COR-L47 (cell line): ENCODE results near the gene TXNL4B.
"Not testable (repeated sequence)": the region's sequence is repeated elsewhere in the genome, so short reads cannot be mapped to it uniquely, and the experiment has no call there.

ENCODE experiments used
- DNase-seq: peaks from one replicate; lab custom pipeline; 2025; lab: John Stamatoyannopoulos, UW

TXNL4B gene

DNA sequence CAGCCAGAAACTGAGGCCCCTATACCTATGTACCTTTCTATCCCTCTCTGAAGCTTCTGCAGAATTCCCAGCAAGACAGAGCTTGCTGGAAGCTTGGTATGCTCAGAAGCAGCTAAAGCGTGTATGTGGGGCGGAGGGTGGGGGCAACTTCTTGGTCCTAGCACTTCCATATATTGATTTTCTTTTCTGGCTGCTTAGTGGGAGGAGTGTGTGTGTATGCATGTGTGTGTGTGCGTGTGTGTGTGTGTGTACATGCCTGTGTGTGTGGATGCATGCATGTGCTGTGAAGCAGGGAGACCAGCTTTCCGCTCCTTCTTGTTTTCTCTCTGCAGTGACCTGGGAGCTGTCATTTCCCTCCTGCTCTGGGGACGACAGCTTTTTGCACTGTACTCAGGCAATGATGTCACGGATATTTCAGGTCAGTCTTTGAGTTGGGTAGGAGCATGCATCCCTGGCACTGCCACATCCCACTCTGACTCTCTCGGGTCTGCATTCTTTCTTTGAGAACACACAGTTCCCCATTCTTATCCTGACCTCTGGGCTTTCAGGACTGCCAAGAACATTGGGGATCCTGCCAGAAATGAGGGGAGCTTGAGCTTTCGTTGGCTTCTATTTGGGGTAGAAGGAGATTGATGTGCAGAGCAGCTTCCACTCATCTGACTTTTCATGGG is 19.7 kb downstream of the TXNL4B start:
- no peak for DNase-seq

DNA sequence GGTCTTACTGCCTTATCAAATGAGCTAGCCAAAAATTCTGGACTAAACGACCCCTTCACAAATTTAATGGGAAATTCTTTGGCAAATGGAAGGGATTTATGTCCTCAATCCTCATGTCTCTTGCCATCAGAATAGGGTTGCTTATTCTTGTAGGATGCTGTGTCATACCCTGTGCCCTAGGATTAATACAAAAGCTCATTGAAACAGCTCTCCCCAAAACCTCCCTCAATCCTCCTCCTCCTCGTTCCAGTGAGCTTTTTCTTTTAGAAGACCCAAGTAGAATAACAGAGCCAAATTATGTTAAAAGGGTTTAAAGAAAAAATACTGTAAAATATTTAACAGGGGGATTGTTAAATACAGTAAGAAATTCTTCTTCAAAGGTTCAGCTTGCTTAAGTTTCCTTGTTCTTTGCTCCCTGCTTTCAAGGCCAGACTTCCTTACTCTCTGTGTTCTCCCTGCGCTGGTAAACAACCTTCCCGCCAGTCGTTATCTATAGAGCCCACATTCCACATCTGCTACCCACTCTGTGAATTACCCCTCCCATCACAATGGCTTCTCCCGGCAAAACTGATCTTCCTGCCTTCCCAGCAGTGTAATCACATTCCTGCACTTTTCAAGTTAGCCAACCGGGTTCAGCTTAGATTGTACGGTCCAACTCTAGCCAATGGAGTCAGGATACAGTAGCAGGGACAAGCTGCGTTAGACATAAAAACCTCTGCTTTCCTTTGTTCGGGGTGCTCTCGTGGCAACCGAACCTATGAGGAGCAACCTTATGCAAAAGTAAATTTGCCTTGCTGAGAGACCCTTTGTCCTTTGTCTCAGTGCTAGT is 20.7 kb downstream of the TXNL4B start:
- no peak for DNase-seq

DNA sequence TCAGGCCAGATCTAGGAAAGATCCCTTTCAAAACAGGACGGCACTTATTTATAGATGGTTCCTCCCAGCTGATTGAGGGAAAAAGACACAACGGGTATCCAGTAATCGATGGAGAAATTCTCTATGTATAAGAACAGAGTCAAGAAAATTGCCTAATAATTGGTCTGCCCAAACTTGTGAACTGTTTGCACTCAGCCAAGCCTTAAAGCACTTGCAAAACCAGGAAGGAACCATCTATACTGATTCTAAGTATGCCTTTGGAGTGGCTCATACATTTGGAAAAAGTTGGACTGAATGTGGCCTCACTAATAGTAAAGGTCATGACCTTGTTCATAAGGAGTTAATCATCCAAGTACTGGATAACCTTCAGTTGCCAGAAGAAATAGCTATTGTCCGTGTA is 24.5 kb downstream of the TXNL4B start:
- no peak for DNase-seq

DNA sequence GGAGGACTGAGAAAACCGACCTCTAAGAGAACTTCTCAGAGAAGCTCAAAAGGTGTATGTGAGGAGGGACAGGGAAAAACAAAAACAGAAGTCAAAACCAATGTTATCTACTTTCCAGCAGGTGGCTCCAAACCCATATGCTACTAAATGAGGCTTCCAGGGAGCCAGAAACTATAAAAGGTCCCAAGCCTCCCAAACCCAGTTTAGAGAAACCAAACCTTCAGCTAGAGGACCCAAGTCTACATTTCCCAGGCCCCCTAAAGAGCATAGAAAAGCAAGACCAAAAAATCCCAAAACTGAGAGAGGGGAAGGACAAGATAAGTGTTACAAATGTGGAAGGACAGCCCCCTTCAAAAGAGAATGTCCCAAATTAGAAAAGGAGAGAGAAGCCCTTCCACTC is 26.7 kb downstream of the TXNL4B start:
- DNase-seq: no peak

DNA sequence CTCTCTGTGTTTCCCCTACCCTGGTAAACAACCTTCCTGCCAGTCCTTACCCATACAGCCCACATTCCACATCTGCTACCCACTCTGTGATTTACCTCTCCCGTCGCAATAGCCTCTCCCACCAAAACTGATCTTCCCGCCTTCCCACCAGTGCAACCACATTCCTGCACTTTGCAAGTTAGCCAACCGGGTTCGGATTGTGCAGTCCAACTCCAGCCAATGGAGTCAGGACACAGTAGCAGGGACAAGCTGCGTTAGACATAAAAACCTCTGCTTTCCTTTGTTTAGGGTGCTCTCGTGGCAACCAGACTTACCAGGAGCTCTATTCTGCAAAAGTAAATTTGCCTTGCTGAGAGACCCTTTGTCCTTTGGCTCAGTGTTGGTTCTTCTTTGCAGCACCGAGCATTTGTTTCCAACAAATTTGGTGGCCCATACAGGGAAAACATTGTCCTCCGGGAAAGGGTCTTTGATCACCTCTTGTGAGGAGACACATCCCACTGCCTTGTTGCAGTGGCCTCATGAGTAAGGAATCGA is 29.0 kb downstream of the TXNL4B start:
- no peak for DNase-seq

DNA sequence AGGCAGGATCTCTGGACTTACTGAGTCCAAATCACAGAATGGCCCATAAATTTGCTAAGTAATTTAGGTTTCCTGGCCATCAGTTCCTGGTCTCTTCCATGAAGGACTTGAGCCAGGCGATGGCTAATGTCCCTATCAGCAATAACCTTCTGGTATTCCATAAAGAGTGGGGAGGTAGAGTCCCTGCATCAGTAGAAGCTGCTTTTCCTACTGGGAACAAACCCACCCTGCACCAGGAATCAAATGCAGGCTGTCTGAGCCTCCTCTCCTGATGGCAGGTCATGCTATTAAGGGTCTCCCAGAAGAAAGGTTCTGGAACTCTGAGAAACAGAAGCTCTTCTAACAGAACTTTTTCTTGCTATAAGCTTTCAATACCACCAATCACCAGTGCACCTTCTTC is 31.9 kb downstream of the TXNL4B start:
- DNase-seq: no peak

DNA sequence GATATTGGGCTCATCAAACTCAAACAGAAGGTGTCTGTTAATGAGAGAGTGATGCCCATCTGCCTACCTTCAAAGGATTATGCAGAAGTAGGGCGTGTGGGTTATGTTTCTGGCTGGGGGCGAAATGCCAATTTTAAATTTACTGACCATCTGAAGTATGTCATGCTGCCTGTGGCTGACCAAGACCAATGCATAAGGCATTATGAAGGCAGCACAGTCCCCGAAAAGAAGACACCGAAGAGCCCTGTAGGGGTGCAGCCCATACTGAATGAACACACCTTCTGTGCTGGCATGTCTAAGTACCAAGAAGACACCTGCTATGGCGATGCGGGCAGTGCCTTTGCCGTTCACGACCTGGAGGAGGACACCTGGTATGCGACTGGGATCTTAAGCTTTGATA is 33.0 kb downstream of the TXNL4B start:
- no peak for DNase-seq

DNA sequence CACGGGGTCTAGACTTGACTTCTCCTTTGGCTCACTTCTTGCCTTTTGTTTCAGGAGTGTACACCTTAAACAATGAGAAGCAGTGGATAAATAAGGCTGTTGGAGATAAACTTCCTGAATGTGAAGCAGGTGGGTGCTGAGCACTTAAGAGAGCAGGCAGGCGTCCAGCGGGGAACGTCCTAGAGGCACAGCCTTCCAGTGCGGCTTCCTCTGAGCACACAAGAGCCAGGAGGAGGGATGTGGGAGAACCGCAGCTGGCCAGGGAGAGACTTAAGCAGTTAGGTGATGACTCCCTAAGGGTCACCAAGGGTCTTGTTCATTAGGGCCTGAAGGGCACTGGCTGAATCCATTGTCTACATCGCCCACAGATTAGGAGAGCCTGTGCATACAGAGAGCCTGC is 34.4 kb downstream of the TXNL4B start:
- DNase-seq: not testable (repeated sequence)

DNA sequence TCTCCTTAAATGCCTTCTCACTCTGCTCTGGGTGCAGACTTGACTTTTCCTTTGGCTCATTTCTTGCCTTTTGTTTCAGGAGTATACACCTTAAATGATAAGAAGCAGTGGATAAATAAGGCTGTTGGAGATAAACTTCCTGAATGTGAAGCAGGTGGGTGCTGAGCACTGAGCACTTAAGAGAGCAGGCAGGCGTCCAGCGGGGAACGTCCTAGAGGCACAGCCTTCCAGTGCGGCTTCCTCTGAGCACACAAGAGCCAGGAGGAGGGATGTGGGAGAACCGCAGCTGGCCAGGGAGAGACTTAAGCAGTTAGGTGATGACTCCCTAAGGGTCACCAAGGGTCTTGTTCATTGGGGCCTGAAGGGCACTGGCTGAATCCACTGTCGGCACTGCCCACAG is 36.1 kb downstream of the TXNL4B start:
- DNase-seq: not testable (repeated sequence)

DNA sequence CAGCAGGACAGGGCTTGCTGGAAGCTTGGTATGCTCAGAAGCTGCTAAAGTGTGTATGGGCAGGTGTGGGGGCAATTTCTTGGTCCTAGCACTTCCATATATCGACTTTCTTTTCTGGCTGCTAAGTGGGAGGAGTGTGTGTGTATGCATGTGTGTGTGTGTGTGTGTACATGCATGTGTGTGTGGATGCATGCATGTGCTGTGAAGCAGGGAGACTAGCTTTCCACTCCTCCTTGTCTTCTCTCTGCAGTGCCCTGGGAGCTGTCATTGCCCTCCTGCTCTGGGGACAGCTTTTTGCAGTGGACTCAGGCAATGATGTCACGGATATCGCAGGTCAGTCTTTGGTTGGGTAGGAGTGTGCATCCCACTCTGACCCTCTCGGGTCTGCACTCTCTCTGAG is 37.5 kb downstream of the TXNL4B start:
- DNase-seq: no peak

DNA sequence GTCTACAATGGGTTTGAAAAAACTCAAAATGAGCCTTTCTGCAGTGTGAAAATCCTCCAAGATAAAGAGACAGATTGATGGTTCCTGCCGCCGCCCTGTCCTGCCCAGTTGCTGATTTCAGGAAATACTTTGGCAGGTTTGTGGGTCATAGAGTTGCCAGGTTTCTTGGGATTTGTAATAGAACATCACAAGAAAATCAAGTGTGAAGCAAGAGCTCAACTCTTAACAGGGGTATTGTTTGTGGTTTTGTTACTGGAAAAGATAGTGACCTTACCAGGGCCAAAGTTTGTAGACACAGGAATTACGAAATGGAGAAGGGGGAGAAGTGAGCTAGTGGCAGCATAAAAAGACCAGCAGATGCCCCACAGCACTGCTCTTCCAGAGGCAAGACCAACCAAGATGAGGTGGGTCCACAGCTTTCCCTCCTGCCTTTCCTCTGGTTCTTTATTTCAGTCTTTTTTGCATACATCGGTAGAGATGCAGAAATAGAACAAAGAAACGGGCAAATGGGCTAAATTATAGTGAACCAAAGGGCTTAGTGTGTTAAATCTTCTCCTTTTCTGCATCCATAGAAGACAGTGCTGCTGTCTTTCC is 39.1 kb downstream of the TXNL4B start, which contains the start of gene HP:
HP (plus strand) TSS at position 252 of the 594 bp plus-strand sequence; CDS start at position 400, 148 bp downstream.
- DNase-seq: not testable (repeated sequence)

DNA sequence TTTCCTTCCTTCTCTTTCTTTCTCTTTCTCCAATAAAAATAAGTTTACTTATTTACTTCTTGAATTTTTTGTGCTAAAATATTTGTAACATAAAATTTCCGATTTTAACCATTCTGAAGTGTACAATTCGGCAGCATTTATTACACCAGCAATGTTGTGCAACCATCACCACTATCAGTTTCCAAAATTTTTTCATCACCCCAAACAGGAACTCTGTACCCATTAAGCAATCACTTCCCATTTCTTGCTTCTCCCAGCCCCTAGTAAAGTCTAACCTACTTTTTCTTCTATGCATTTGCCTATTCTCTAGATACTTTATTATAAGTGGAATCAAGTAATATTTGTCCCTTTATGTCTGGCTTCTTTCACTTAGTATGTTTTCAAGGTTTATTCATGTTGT is 41.6 kb downstream of the TXNL4B start:
- DNase-seq: no peak

DNA sequence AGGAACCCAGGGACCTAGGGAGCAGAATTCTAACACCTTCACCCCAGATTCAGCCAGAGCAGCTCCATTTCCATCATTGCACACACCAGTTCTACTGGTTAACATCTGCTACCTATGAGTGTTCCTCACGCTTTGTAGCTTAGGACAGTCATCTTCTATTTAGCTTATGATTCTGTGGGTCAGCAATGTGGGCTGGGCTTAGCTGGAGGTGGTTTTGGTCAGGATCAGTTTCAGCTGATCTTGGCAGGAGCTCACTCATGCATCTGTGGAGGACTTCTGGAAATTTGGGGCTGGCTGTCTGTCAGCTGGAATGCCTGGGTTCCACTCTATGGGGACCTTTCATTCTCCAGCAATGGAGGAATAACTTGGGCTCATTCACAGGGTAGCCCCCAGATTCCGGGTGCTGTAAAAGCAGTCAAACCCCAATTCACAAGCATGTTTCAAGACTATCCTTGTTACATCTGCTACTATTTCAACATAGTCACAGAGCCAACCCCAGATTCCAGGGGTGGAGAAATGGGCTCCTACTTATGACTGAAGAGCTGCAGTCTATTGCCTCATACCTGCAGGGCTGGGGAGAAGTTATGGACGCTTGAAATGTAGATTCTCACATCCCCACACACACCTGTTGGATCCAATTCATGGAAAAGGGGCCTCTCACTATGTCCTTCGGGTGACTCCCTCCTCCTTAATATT is 42.5 kb downstream of the TXNL4B start:
- no peak for DNase-seq

DNA sequence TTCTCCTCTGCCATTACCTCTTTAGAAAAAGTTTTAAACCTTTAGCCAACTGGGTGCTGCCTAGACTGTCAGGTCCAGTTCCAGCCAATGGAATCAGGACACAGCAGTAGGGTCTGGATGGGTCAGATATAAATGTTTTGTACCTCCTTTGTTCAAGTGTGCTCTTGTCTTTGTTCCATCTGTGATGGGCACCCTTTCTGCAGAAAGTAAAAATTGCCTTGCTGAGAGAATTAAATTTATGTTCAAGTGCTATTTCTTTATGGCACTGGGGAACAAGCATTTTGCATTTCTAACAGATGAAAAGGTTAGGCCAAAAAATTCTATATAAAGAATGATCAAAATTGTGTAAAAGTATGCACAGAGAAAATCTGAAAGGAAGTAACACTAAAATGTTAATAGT is 44.3 kb downstream of the TXNL4B start:
- DNase-seq: no peak

DNA sequence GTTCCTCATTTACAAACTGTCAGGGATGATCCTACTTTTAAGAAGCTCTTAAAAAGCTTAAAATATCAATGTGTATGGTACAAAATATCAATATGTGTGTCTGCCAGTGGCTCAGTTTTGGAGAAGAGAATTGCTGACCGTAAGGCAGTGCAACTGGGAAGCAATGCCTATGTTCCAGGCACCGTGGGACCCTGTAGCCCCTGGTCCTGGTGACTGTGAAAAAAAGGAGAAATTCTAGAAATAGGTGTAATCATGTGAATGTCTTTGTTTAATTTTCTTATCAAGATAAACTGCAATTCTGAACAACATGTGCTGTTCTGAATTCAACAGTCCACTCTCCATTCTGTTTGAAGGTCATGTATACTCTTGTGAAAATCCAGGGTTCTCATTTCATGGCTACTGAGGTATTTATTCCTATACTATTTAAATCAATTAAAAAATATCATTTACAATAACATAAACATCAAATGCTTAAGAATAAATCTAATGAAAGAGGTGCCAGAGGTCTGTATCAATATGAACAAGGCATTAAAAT is 48.5 kb downstream of the TXNL4B start:
- DNase-seq: no peak

DNA sequence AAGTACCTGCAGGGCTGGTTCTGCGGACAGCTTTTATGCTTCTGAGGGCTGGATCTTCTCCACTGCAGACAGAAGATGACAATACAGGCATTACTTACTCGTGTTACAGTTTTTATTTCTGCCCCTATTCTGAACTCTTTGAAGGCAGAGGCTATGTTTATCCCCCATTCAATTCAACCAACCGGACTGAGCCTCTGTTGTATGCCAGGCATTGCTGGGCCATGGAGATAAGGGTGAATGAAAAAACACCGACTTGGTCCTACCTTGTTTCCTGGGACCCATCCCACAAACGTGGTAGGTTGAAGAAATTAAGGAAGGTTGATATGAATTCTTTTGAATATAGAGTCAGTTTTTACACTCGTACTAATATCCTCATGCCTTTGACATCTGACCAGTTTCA is 49.1 kb downstream of the TXNL4B start:
- DNase-seq: no peak

DNA sequence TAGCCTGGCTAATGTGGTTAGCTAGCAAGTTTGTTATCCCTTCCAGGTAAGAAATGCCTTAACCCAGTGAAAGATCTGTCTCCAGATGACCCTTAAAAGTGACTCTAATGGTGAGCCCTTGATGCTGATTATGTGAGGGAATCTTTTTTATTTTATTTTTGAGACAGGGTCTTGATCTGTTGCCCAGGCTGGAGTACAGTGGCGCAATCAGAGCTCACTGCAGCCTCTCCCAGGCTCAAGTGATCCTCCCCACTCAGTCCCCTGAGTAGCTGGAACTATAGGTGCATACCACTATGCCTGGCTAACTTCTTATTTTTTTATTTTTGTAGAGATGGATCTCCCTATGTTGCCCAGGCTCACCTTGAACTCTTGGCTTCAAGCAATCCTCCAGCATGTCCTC is 49.9 kb downstream of the TXNL4B start:
- DNase-seq: no peak

DNA sequence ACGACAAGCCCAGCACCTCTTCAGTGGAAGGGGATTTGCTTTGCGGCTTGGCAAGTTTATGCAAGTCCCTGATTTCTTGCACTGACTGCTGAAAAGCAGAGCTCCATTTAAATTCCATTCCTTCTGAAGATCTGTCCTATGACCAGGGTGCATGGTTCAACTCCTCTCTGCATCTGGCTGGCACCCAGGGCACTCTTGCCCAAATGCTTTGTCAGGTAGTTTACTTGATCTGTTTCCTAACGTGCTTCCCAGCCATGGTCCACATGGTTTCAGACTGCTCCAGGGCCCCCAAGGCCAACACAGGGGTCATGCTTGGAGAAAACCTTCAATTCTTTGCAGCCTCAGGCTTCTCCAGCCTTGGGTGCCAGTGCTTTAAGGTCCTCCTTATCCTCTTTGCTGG is 50.4 kb downstream of the TXNL4B start:
- DNase-seq: no peak

DNA sequence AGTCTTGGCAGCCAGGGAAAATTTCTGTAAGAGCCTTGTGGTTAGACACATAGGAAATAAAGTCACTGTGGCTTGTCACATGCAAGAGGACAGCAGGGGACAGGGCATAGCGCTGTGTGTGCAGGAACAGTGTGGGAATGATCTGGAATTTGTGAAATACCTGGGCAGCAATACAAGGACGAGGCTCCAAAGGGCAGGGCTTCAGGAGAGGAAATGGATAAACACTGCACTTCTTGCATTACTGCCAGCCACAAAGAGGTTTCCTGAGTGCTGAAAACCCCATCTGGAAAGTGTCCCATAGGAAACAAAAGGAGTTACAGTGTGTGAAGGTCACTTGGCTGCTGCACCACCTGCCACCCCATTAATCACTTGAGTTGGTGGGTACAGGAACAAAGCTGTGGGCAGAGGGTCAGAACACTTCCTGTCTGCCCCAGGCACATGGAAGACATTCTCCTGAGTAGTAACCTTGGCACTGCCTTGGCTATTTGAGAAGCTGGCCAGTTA is 51.2 kb downstream of the TXNL4B start:
- no peak for DNase-seq

DNA sequence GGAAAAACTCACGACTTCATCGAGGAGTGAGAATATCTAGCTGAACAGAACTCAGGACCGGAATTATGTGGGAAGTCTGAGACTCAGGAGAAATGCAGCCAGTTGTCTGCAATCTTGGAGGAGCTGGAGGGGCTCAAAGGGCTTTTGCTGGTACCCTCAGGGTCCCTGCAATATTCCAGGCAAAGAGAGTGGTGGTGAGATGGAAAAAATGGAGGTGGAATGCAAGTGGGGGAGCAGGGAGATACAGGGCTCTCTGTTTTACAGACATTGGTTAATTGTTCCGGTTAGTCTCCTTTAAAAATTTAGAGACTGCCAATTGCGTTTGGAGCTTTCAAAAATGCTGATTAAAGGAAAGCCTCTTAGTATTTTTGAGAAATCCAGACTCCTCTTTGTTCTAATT is 57.3 kb downstream of the TXNL4B start:
- no peak for DNase-seq
